Liver (tissue), 9 donors: ENCODE results near the gene PCMTD2. TPM values are rescaled to one million over a fixed set of nuclear protein-coding genes. Genes with fewer than 3 reads are reported as not detected.

ENCODE experiments used
- DNase-seq: peaks from one replicate; pipeline ENCODE4 v3.0.0-alpha.2; 2017; ENCODE audit warnings: low spot score
- H3K27ac ChIP-seq, 2 donors: one replicate each; pipeline ENCODE4 v1.7.0; 2013; ENCODE audit warnings: inconsistent platforms in 2 of 2, low read length in 2 of 2, control low read depth in 1 of 2, low read depth in 1 of 2, mild to moderate bottlenecking in 1 of 2
- H3K27me3 ChIP-seq, 4 donors: one replicate each; pipeline versions ENCODE4 v1.6.1 to v1.7.0; 2013; ENCODE audit warnings: low read length in 3 of 4, inconsistent platforms in 1 of 4, mild to moderate bottlenecking in 1 of 4, moderate library complexity in 1 of 4; ENCODE audit not compliant: control insufficient read depth in 4 of 4, insufficient read depth in 4 of 4
- H3K36me3 ChIP-seq, 4 donors: one replicate each; pipeline versions ENCODE4 v1.6.1 to v1.7.0; 2013; ENCODE audit warnings: low read length in 3 of 4, mild to moderate bottlenecking in 3 of 4, low read depth in 1 of 4, moderate library complexity in 1 of 4; ENCODE audit not compliant: control insufficient read depth in 4 of 4, insufficient read depth in 3 of 4
- H3K4me1 ChIP-seq, 4 donors: one replicate each; pipeline versions ENCODE4 v1.6.1 to v1.7.0; 2013; ENCODE audit warnings: low read length in 3 of 4, mild to moderate bottlenecking in 3 of 4, moderate library complexity in 1 of 4; ENCODE audit not compliant: control insufficient read depth in 4 of 4, insufficient read depth in 4 of 4
- H3K4me3 ChIP-seq, 3 donors: one replicate each; pipeline versions ENCODE4 v1.6.1 to v1.7.0; 2013; ENCODE audit warnings: low read length in 3 of 3, control low read depth in 1 of 3, low read depth in 1 of 3, mild to moderate bottlenecking in 1 of 3
- H3K9ac ChIP-seq, 2 donors: one replicate each; pipeline ENCODE4 v1.7.0; 2013; ENCODE audit warnings: low read length in 2 of 2, mild to moderate bottlenecking in 2 of 2, moderate library complexity in 2 of 2, control low read depth in 1 of 2, low read depth in 1 of 2
- H3K9me3 ChIP-seq, 4 donors: one replicate each; pipeline versions ENCODE4 v1.6.1 to v1.7.0; 2013; ENCODE audit warnings: low read length in 3 of 4; ENCODE audit not compliant: control insufficient read depth in 4 of 4
- CTCF ChIP-seq: fragments of 150-350 bp; IDR thresholded peaks from 2 replicates; pipeline ENCODE4 v1.5.1; 2017; ENCODE audit warnings: improper control_type of control experiment, low read depth, low read length; ENCODE audit not compliant: missing input control
- EGR1 ChIP-seq, 2 donors: IDR thresholded peaks; 2 replicates each; pipeline ENCODE4 v1.6.1; 2016 to 2018; ENCODE audit warnings: antibody characterized with exemption in 2 of 2, low read depth in 2 of 2
- FOXA1 ChIP-seq: IDR thresholded peaks from 2 replicates; pipeline ENCODE4 v1.6.1; 2016; ENCODE audit warnings: antibody characterized with exemption
- GABPA ChIP-seq, 2 donors: IDR thresholded peaks in 1 of 2; conservative IDR thresholded peaks in 1 of 2; 2 replicates each; pipeline ENCODE4 v1.6.1; 2016; ENCODE audit warnings: antibody characterized with exemption in 2 of 2, mild to moderate bottlenecking in 1 of 2, moderate library complexity in 1 of 2
- HNF4A ChIP-seq, 2 donors: conservative IDR thresholded peaks; 2 replicates each; pipeline ENCODE4 v1.6.1; 2016; ENCODE audit warnings: antibody characterized with exemption in 2 of 2, mild to moderate bottlenecking in 2 of 2
- JUND ChIP-seq, 2 donors: IDR thresholded peaks; 2 replicates each; pipeline ENCODE4 v1.6.1; 2016; ENCODE audit warnings: antibody characterized with exemption in 2 of 2
- MAX ChIP-seq: IDR thresholded peaks from 2 replicates; pipeline ENCODE4 v1.6.1; 2016; ENCODE audit warnings: antibody characterized with exemption
- RAD21 ChIP-seq, 2 donors: IDR thresholded peaks; 2 replicates each; pipeline ENCODE4 v1.6.1; 2016; ENCODE audit warnings: antibody characterized with exemption in 2 of 2, mild to moderate bottlenecking in 2 of 2
- RXRA ChIP-seq, 2 donors: IDR thresholded peaks; 2 replicates each; pipeline ENCODE4 v1.6.1; 2017 to 2018; ENCODE audit warnings: antibody characterized with exemption in 2 of 2, mild to moderate bottlenecking in 1 of 2
- SP1 ChIP-seq: IDR thresholded peaks from 2 replicates; pipeline ENCODE4 v1.6.1; 2018; ENCODE audit warnings: antibody characterized with exemption, mild to moderate bottlenecking
- TAF1 ChIP-seq: conservative IDR thresholded peaks from 2 replicates; pipeline ENCODE4 v1.6.1; 2016; ENCODE audit warnings: antibody characterized with exemption, mild to moderate bottlenecking
- ZBTB33 ChIP-seq: IDR thresholded peaks from 2 replicates; pipeline ENCODE4 v1.6.1; 2016; ENCODE audit warnings: antibody characterized with exemption
- WGBS: extraction: QIAGEN DNeasy Blood & Tissue Kit; methylation state at CpG from one replicate; pipeline ENCODE4 v1.1.7; 2013; 5-methylcytosine and 5-hydroxymethylcytosine counted together
- polyA plus RNA-seq, 2 donors: library from polyadenylated mRNA; stranded (reverse) in 1 of 2; unstranded in 1 of 2; fragments of 200-250 nt in 1 of 2; fragments of >200 nt in 1 of 2; fragmentation: Nextera tagmentation in 1 of 2; extraction: Ambion mirVana in 1 of 2; gene quantifications; one replicate each; pipeline versions ENCODE4 v1.2.1 to v1.2.3, GENCODE V29; 2013 to 2015
- total RNA-seq, 2 donors: library from RNA; depleted of rRNA; stranded (reverse); fragments of >200 nt; gene quantifications; one replicate each; pipeline ENCODE4 v1.2.3, GENCODE V29; 2014
- donor health status: healthy.
- donor health status: healthy.
- donor health status: healthy.
- donor health status: healthy.
- donor health status: healthy.

PCMTD2 gene
- total and polyA plus RNA-seq, 4 donors = 12.7 to 74.4 (median 25.4) TPM

- Histone ChIP-seq H3K27ac (no peak overlapping the region), H3K4me1 (no peaks in the 10 kb centered on the region), H3K9me3 (no peaks in the 10 kb centered on the region), H3K4me3 (no peak overlapping the region), H3K9ac (no peak overlapping the region), H3K27me3 (no peaks in the 10 kb centered on the region), H3K36me3 (peaks cover 5 to 8% (median 6%) of the 10 kb centered on the region in 4 donors)
- 92% methylated on average over 4 of the region's 4 CpGs for WGBS
- no peak for DNase-seq
- TF ChIP-seq GABPA (IDR thresholded peaks at IDR 0.05 in 1 of 2, conservative IDR thresholded peaks at IDR 0.05 in 1 of 2) (no peak), JUND (IDR thresholded peaks at IDR 0.05) (no peak), CTCF (no peak), HNF4A (conservative IDR thresholded peaks at IDR 0.05) (no peak), RAD21 (IDR thresholded peaks at IDR 0.05) (no peak), TAF1 (no peak), FOXA1 (no peak), EGR1 (IDR thresholded peaks at IDR 0.05; ENCODE audit: low read depth in 2 of 2) (no peak), SP1 (no peak), ZBTB33 (no peak), MAX (no peak), RXRA (IDR thresholded peaks at IDR 0.05) (no peak)
Measured at GRCh38 chr20:64278317-64278681, 22.8 kb downstream of the PCMTD2 start.

GRCh38 chr20:64279826-64280459 is 24.4 kb downstream of the PCMTD2 start:
- Histone ChIP-seq H3K4me1 (no peaks in the 10 kb centered on the region), H3K9ac (no peak overlapping the region), H3K9me3 (no peaks in the 10 kb centered on the region), H3K4me3 (no peak overlapping the region), H3K27ac (no peak overlapping the region), H3K27me3 (no peaks in the 10 kb centered on the region), H3K36me3 (peaks cover 0 to 2% (median 0%) of the 10 kb centered on the region in 4 donors)
- WGBS = 85% methylated on average over 7 of the region's 7 CpGs
- TF ChIP-seq FOXA1 = no peak
- no peak for TF ChIP-seq EGR1 (IDR thresholded peaks at IDR 0.05; ENCODE audit: low read depth in 2 of 2)
- TF ChIP-seq CTCF = no peak
- TF ChIP-seq MAX = no peak
- no peak for TF ChIP-seq TAF1
- DNase-seq = no peak
